Measurements from ENCODE around the gene ADAMTS7. TPM values are rescaled to one million over a fixed set of nuclear protein-coding genes. Genes with fewer than 3 reads are reported as not detected.
"Not testable (repeated sequence)": the region's sequence is repeated elsewhere in the genome, so short reads cannot be mapped to it uniquely, and the experiment has no call there.

Gene ADAMTS7
- total RNA-seq, 2 experiments from 2014 or later = not detected

DNA sequence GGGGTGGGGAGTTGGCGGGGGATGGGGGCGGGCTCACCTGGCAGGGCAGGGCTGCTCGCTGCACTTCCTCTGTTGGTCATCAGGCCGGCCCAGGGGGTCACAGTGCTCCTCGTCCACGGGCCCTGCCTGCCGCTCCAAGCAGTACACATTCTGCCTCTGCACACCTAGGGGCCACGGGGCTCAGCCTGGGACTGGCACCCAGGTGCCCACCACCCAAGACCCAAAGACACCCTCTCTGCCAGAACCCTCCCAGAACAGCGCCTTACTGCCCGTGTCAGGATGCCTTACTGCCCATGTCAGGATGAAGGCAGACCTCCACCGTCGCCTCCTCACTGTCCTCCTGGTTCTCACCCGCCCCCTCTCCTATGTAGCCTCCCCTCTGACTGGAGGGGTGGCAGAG is 43.2 kb downstream of the ADAMTS7 start:
- ATAC-seq = no peak
- CTCF ChIA-PET = no interaction called here
- H3K4me3 Mint-ChIP-seq = no peak overlapping the region
- no peaks in the 10 kb centered on the region for H3K36me3 Mint-ChIP-seq (ENCODE audit: low read depth)
- POLR2A ChIA-PET = interaction anchor here (0.7 kb wide), 1 partner anchor 62 kb away, joined by 3 read pairs; no protein-coding TSS in a partner anchor
- no peak overlapping the region for H3K27ac Mint-ChIP-seq
- no peak for DNase-seq
- H3K27me3 Mint-ChIP-seq (ENCODE audit: low read depth) = no peaks in the 10 kb centered on the region
- no peaks in the 10 kb centered on the region for H3K9me3 Mint-ChIP-seq (ENCODE audit: insufficient read depth)
- peaks cover 5% of the 10 kb centered on the region for H3K4me1 Mint-ChIP-seq (ENCODE audit: low read depth)

DNA sequence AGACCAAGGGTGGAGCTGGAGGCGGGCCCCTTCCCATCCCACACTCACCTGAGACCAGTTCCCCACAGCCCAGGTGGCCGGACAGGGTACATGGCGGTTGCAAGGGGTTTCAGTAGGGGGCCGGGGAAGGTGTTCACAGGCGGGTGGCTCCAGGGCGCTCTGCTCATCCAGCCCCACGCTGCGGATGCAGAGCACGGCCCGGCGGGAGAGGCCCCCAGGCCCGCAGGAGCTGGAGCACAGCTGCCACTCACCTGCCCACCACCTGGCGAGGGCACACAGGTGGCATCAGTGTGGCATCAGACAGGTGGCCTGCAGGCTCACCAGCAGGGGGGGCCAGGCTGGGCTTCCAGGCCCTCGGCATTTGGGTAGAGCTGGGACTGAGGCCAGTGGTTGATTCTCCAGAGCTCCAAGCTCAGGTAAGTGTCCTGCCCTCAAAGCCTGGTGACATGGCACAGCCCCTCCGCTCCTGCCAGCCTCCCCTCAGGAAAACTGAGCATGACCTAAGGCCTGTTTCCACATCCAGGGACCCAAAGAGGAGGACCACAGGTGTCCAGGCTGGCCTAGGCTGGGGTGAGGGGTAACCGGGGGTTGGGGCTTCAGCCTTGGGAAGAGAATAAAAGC is 43.8 kb downstream of the ADAMTS7 start:
- H3K9me3 Mint-ChIP-seq (ENCODE audit: insufficient read depth) = no peaks in the 10 kb centered on the region
- CTCF ChIA-PET = no interaction called here
- no peak for DNase-seq
- no peak overlapping the region for H3K27ac Mint-ChIP-seq
- no peak overlapping the region for H3K4me3 Mint-ChIP-seq
- POLR2A ChIA-PET = interaction anchor here (0.7 kb wide), 1 partner anchor 63 kb away, joined by 3 read pairs; no protein-coding TSS in a partner anchor
- H3K4me1 Mint-ChIP-seq (ENCODE audit: low read depth) = peaks cover 5% of the 10 kb centered on the region
- ATAC-seq = no peak
- H3K36me3 Mint-ChIP-seq (ENCODE audit: low read depth) = no peaks in the 10 kb centered on the region
- H3K27me3 Mint-ChIP-seq (ENCODE audit: low read depth) = no peaks in the 10 kb centered on the region

GRCh38 chr15:78766641-78767071 is 44.6 kb downstream of the ADAMTS7 start:
- POLR2A ChIA-PET = not testable (repeated sequence)

DNA sequence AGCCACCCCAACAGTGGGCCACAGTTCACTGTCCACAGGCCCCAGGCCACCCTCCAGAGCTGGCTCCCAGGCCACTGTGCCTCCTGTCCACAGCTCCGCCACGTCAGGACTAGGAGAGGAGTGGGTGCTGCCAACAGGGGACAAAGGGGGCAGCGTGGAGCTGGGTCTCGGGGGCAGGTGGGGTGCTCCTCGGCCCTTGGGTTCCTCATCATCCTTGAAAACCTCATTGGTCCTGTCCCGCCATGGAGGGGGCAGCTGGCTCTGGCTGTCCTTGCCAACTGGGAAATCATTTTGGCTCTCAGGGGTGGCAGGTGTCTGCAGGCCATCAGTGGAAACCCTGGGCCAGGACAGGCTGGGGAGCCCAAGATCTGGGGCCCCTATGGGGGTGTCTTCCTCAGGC is 45.2 kb downstream of the ADAMTS7 start:
- CTCF ChIA-PET = no interaction called here
- DNase-seq (no peak), ATAC-seq (no peak)
- POLR2A ChIA-PET = no interaction called here
- Mint-ChIP-seq H3K9me3 (ENCODE audit: insufficient read depth) (no peaks in the 10 kb centered on the region), H3K36me3 (ENCODE audit: low read depth) (no peaks in the 10 kb centered on the region), H3K27ac (no peak overlapping the region), H3K4me3 (no peak overlapping the region), H3K27me3 (ENCODE audit: low read depth) (no peaks in the 10 kb centered on the region), H3K4me1 (ENCODE audit: low read depth) (peaks cover 18% of the 10 kb centered on the region)

More at GRCh38 chr15:78766641-78767071, 44.6 kb downstream of the ADAMTS7 start:
- H3K4me3 Mint-ChIP-seq; H3K27ac Mint-ChIP-seq; ATAC-seq; DNase-seq; CTCF ChIA-PET; H3K36me3 Mint-ChIP-seq (ENCODE audit: low read depth); H3K27me3 Mint-ChIP-seq (ENCODE audit: low read depth); H3K9me3 Mint-ChIP-seq (ENCODE audit: insufficient read depth): not testable (repeated sequence)
- peaks cover 12% of the 10 kb centered on the region for H3K4me1 Mint-ChIP-seq (ENCODE audit: low read depth)

- H3K36me3 Mint-ChIP-seq (ENCODE audit: low read depth); DNase-seq; H3K4me3 Mint-ChIP-seq; H3K27ac Mint-ChIP-seq; H3K9me3 Mint-ChIP-seq (ENCODE audit: insufficient read depth); POLR2A ChIA-PET; H3K27me3 Mint-ChIP-seq (ENCODE audit: low read depth); ATAC-seq: not testable (repeated sequence)
- CTCF ChIA-PET = interaction anchor here (1.0 kb wide), 1 partner anchor 43 kb away, joined by 3 read pairs; no protein-coding TSS in a partner anchor
- H3K4me1 Mint-ChIP-seq (ENCODE audit: low read depth) = peaks cover 25% of the 10 kb centered on the region
Measured at GRCh38 chr15:78765154-78765860, 46.0 kb downstream of the ADAMTS7 start.

DNA sequence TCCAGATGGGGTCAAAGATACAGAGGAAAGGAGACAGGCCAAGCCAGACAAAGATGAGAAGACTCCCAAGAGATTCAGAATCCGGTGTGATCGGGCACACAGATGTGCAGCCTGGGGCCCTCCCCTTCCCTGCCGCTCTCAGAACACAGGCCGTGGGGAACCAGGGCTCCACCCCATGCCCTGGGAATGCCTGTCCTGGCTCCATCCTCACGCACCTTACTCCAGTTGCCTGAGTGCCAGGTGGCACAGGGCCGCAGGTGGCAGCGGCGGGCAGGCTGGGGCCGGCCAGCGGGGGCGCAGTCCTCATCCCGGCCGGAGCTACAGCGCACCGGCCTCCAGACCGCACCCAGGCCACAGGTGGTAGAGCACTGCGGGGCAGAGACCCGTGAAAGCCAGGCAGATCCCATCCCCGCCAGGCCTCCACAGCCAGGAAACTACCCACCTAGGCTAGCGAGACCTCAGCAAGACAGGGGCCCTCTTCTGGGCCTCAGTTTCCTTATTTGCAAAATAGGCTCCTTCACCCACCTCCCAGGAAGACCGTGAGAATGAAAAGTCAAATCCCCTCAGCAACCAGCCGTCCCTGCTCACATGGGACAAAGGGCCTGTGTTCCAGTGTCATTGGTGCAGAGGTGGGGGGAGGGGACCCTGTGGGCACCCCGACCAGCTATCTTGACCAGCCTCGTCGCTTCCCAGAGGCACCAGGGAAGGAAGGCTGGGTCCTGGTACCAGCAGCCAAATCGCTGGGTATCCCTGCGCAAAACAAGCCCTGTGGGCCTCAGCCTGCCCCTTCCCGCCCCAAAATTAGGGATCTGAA is 46.7 kb downstream of the ADAMTS7 start:
- H3K4me3 Mint-ChIP-seq; POLR2A ChIA-PET; H3K27me3 Mint-ChIP-seq (ENCODE audit: low read depth); ATAC-seq; H3K36me3 Mint-ChIP-seq (ENCODE audit: low read depth); DNase-seq; H3K9me3 Mint-ChIP-seq (ENCODE audit: insufficient read depth); H3K27ac Mint-ChIP-seq: not testable (repeated sequence)
- peaks cover 29% of the 10 kb centered on the region for H3K4me1 Mint-ChIP-seq (ENCODE audit: low read depth)
- CTCF ChIA-PET = interaction anchor here (1.0 kb wide), 1 partner anchor 44 kb away, joined by 3 read pairs; no protein-coding TSS in a partner anchor

GRCh38 chr15:78763796-78764241 is 47.4 kb downstream of the ADAMTS7 start:
- DNase-seq (no peak), ATAC-seq (no peak)
- H3K9me3 Mint-ChIP-seq (ENCODE audit: insufficient read depth) = no peaks in the 10 kb centered on the region
- H3K27me3 Mint-ChIP-seq (ENCODE audit: low read depth) = no peaks in the 10 kb centered on the region
- no peak overlapping the region for H3K27ac Mint-ChIP-seq
- POLR2A ChIA-PET = no interaction called here
- H3K4me1 Mint-ChIP-seq (ENCODE audit: low read depth) = peaks cover 27% of the 10 kb centered on the region
- no peaks in the 10 kb centered on the region for H3K36me3 Mint-ChIP-seq (ENCODE audit: low read depth)
- CTCF ChIA-PET = no interaction called here
- H3K4me3 Mint-ChIP-seq = no peak overlapping the region

DNA sequence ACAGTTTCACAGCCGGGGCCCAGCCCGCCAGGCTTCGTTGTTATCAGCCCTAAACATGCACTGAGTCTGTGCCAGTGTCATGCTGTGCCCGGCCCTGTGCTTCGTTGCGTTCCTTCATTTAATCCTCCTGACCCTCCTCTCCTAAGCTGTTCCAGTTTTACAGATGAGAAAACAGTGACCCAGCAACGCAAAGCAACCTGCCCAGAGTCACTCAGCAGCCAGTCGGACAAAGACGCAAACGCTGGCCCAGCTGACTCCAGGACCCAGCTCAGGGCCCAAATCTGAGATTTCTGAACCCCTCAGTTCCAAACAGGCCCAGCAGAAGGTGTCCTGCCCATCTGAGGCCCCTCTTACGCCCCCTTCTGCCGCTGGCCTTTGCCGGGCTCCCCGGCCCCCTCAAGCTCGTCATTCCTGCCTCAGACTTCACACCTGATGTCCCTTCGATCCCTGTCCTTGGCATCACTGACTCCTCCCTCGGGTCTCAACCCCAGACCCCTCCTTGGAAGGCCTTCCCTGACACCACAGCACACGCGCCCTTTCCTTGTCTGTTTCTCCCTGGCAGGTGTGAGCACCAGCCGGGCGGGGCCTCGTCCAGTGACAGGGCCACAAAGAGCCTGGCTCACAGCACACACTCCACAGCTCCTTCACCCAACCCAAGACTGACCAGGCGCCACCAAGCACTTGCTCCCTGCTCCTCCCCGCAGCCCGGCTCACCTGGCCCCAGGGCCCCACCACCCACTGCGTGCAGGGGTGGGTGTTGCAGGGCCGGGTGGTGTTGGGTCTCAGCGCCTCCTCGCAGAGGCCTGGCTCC is 48.1 kb downstream of the ADAMTS7 start:
- no peak for ATAC-seq
- POLR2A ChIA-PET = no interaction called here
- H3K36me3 Mint-ChIP-seq (ENCODE audit: low read depth) = no peaks in the 10 kb centered on the region

GRCh38 chr15:78762386-78762961 is 48.8 kb downstream of the ADAMTS7 start:
- ChIA-PET POLR2A (interaction anchor here (0.6 to 1.4 kb wide), 3 partner anchors 8 to 111 kb away, joined by 3 to 4 read pairs (median 4); no protein-coding TSS in a partner anchor), CTCF (interaction anchor here (1.5 kb wide), 1 partner anchor 24 kb away, joined by 5 read pairs; no protein-coding TSS in a partner anchor)
- not testable (repeated sequence) for DNase-seq; H3K9me3 Mint-ChIP-seq (ENCODE audit: insufficient read depth); H3K27me3 Mint-ChIP-seq (ENCODE audit: low read depth); ATAC-seq; H3K36me3 Mint-ChIP-seq (ENCODE audit: low read depth); H3K4me3 Mint-ChIP-seq
- peak overlapping the region; percentile 92 for H3K27ac Mint-ChIP-seq
- peaks cover 27% of the 10 kb centered on the region for H3K4me1 Mint-ChIP-seq (ENCODE audit: low read depth)

More for the DNA sequence above, 48.1 kb downstream of the ADAMTS7 start:
- no peaks in the 10 kb centered on the region for H3K9me3 Mint-ChIP-seq (ENCODE audit: insufficient read depth)
- peak overlapping the region; percentile 74 for H3K27ac Mint-ChIP-seq
- CTCF ChIA-PET = no interaction called here
- H3K4me3 Mint-ChIP-seq = no peak overlapping the region
- no peaks in the 10 kb centered on the region for H3K27me3 Mint-ChIP-seq (ENCODE audit: low read depth)
- peaks cover 27% of the 10 kb centered on the region for H3K4me1 Mint-ChIP-seq (ENCODE audit: low read depth)
- no peak for DNase-seq

- POLR2A ChIA-PET = interaction anchor here (0.6 to 1.4 kb wide), 4 partner anchors 8 to 221 kb away, joined by 3 to 4 read pairs (median 4); no protein-coding TSS in a partner anchor
- DNase-seq (no peak), ATAC-seq (no peak)
- Mint-ChIP-seq H3K36me3 (ENCODE audit: low read depth) (no peaks in the 10 kb centered on the region), H3K9me3 (ENCODE audit: insufficient read depth) (no peaks in the 10 kb centered on the region), H3K4me1 (ENCODE audit: low read depth) (peaks cover 32% of the 10 kb centered on the region), H3K27me3 (ENCODE audit: low read depth) (no peaks in the 10 kb centered on the region), H3K27ac (peak overlapping the region; percentile 92), H3K4me3 (no peak overlapping the region)
- CTCF ChIA-PET = interaction anchor here (1.5 kb wide), 1 partner anchor 24 kb away, joined by 5 read pairs; no protein-coding TSS in a partner anchor
Measured at GRCh38 chr15:78761891-78762385, 49.3 kb downstream of the ADAMTS7 start.

Data from activated CD8-positive, alpha-beta T cell treated with anti-CD3 and anti-CD28 coated beads, Interleukin-2, amount 10 ng/mL, durations not matched to agents 7 days and 5 days (primary cell).